Keratinocyte (primary cell): ENCODE results near the gene KLHL3. TPM values are rescaled to one million over a fixed set of nuclear protein-coding genes. Genes with fewer than 3 reads are reported as not detected.

Source experiments
- DNase-seq: peaks from one replicate; pipeline ENCODE4 v3.0.0-alpha.2; 2011; ENCODE audit warnings: low read depth, missing footprints, low spot score
- FAIRE-seq: peaks from 2 replicates; lab custom pipeline; 2011; peaks lifted over from hg19 to GRCh38; lab: Jason Lieb, UNC
- H2AFZ ChIP-seq: 2 replicates; pipeline ENCODE4 v1.6.0; 2012; ENCODE audit warnings: low read length, control low read depth, inconsistent platforms; ENCODE audit not compliant: control insufficient read depth
- H3K27ac ChIP-seq: 2 replicates; pipeline ENCODE4 v1.5.1; 2011; ENCODE audit warnings: low read length; ENCODE audit not compliant: control insufficient read depth, insufficient read depth
- H3K27me3 ChIP-seq: 3 replicates; pipeline ENCODE4 v1.6.0; 2011; ENCODE audit warnings: low read length; ENCODE audit not compliant: control insufficient read depth, insufficient read depth; ENCODE audit errors: extremely low read depth
- H3K36me3 ChIP-seq, 2 experiments: 2 replicates in 1 of 2; 3 replicates in 1 of 2; pipeline ENCODE4 v1.5.1; 2011; ENCODE audit warnings: low read length in 2 of 2, mild to moderate bottlenecking in 1 of 2; ENCODE audit not compliant: control insufficient read depth in 2 of 2, insufficient read depth in 2 of 2; ENCODE audit errors: extremely low read depth in 1 of 2
- H3K4me1 ChIP-seq: 3 replicates; pipeline ENCODE4 v1.5.1; 2011; ENCODE audit warnings: low read length; ENCODE audit not compliant: control insufficient read depth, insufficient read depth; ENCODE audit errors: extremely low read depth
- H3K4me2 ChIP-seq: 3 replicates; pipeline ENCODE4 v1.6.0; 2011; ENCODE audit warnings: low read depth, low read length; ENCODE audit not compliant: control insufficient read depth, insufficient read depth; ENCODE audit errors: extremely low read depth
- H3K4me3 ChIP-seq, 3 experiments: fragments of 200-600 bp in 1 of 3; sonication (generic) in 1 of 3; 2 replicates in 2 of 3; 3 replicates in 1 of 3; pipeline ENCODE4 v1.5.1; 2011 to 2016; ENCODE audit warnings: low read length in 3 of 3, mild to moderate bottlenecking in 3 of 3, control low read depth in 2 of 3, inconsistent platforms in 1 of 3, low read depth in 1 of 3, mixed read lengths in 1 of 3, mixed run types in 1 of 3, moderate library complexity in 1 of 3; ENCODE audit not compliant: control insufficient read depth in 2 of 3, insufficient read depth in 2 of 3; ENCODE audit errors: extremely low read depth in 1 of 3
- H3K79me2 ChIP-seq: 2 replicates; pipeline ENCODE4 v1.6.0; 2012; ENCODE audit warnings: low read length; ENCODE audit not compliant: control insufficient read depth, insufficient read depth
- H3K9ac ChIP-seq: 3 replicates; pipeline ENCODE4 v1.6.0; 2011; ENCODE audit warnings: low read length; ENCODE audit not compliant: control insufficient read depth, insufficient read depth; ENCODE audit errors: extremely low read depth
- H3K9me1 ChIP-seq: 3 replicates; pipeline ENCODE4 v1.6.0; 2011; ENCODE audit warnings: low read length; ENCODE audit not compliant: control insufficient read depth, insufficient read depth; ENCODE audit errors: extremely low read depth
- H3K9me3 ChIP-seq: 2 replicates; pipeline ENCODE4 v1.5.1; 2012; ENCODE audit warnings: low read depth, low read length; ENCODE audit not compliant: control insufficient read depth
- H4K20me1 ChIP-seq: 3 replicates; pipeline ENCODE4 v1.6.0; 2011; ENCODE audit warnings: low read length; ENCODE audit not compliant: control insufficient read depth, insufficient read depth; ENCODE audit errors: extremely low read depth
- EZH2 ChIP-seq: IDR thresholded peaks from one replicate; pipeline ENCODE4 v1.6.1; 2012; ENCODE audit warnings: inconsistent platforms, mild to moderate bottlenecking, low read length, moderate library complexity
- dilution Hi-C: fragments of 300-500 bp; cut with MboI; formaldehyde crosslinking; loops from one replicate; pipeline ENCODE4 v1.7.0; 2020; ENCODE audit warnings: low sequenced_read_pairs; ENCODE audit not compliant: extremely low pct_ligation_motif_present
- polyA plus RNA-seq, 5 experiments: library from polyadenylated mRNA; depleted of rRNA in 3 of 5; stranded (reverse) in 3 of 5; stranded (forward) in 1 of 5; unstranded in 1 of 5; fragments of >200 nt; gene quantifications; 1 replicate in 1 of 5; 2 replicates in 3 of 5; 3 replicates in 1 of 5; pipeline versions ENCODE4 v1.2.1 to v1.2.3, GENCODE V29; 2011 to 2012; ENCODE audit warnings: missing spikeins in 2 of 5, low read depth in 1 of 5, low replicate concordance in 1 of 5
- TF ChIP-seq, protein P1 (sequence below), 3 experiments: IDR thresholded peaks in 1 of 3; conservative IDR thresholded peaks in 1 of 3; optimal IDR thresholded peaks in 1 of 3; 2 replicates in 2 of 3; 3 replicates in 1 of 3; pipeline versions ENCODE3 to v1.5.1; 2011; ENCODE audit warnings: low read length in 3 of 3, mild to moderate bottlenecking in 3 of 3, moderate library complexity in 2 of 3, control low read depth in 1 of 3, inconsistent platforms in 1 of 3; ENCODE audit not compliant: insufficient read depth in 2 of 3; ENCODE audit errors: extremely low read depth in 1 of 3

Gene KLHL3
- polyA plus RNA-seq, 1 donor (not counting 4 experiments of a cell fraction or from before 2014, with no cell fraction given), result 2.5 TPM

DNA sequence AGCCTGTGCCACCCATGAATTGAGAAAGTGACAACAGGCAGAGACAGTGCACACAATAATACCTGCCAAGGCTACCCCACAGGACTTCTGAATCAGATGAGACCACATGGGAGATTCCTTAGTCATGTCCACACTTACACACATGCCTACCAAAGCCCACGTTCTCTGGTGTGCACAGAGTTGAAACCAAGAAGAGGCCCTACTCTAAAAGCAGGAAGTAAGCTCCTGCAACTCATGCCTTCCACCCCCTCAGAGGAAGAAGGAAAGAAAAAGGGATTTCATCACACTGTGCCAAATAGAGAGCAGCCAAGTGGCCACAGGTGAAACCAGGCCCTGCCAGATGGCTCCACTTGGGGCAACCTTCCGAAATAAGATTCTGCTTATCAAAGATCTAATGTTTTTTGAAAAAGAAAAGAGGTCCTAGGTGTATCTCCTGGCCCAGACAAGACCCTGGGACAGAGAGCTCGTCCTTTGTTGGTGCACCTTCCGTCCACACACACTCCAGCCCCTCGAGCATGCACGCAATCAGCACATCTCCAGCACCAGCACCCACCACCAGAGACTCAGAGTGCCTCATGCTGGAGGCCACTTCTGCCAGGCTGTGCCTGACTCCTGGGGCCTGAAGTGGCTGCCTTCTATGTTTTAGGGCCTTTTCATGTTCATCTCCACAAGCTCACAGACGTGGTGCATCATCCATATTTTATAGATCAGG lies 122.2 kb downstream of the KLHL3 start:
- no peaks in the 10 kb centered on the region for H3K27me3 ChIP-seq
- H3K79me2 ChIP-seq, result no peaks in the 10 kb centered on the region
- H2AFZ ChIP-seq, result no peak overlapping the region
- H3K9me1 ChIP-seq, result no peaks in the 10 kb centered on the region
- no peak overlapping the region for H3K4me3 ChIP-seq
- no peak overlapping the region for H3K27ac ChIP-seq
- no peak overlapping the region for H3K9ac ChIP-seq
- no peaks in the 10 kb centered on the region for H3K9me3 ChIP-seq
- H3K36me3 ChIP-seq, result no peaks in the 10 kb centered on the region
- DNase-seq, result no peak
- FAIRE-seq, result no peak
- H3K4me2 ChIP-seq, result no peak overlapping the region
- H4K20me1 ChIP-seq, result no peaks in the 10 kb centered on the region
- TF ChIP-seq, protein P1, sequence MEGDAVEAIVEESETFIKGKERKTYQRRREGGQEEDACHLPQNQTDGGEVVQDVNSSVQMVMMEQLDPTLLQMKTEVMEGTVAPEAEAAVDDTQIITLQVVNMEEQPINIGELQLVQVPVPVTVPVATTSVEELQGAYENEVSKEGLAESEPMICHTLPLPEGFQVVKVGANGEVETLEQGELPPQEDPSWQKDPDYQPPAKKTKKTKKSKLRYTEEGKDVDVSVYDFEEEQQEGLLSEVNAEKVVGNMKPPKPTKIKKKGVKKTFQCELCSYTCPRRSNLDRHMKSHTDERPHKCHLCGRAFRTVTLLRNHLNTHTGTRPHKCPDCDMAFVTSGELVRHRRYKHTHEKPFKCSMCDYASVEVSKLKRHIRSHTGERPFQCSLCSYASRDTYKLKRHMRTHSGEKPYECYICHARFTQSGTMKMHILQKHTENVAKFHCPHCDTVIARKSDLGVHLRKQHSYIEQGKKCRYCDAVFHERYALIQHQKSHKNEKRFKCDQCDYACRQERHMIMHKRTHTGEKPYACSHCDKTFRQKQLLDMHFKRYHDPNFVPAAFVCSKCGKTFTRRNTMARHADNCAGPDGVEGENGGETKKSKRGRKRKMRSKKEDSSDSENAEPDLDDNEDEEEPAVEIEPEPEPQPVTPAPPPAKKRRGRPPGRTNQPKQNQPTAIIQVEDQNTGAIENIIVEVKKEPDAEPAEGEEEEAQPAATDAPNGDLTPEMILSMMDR (optimal IDR thresholded peaks at IDR 0.05 in 1 of 3, IDR thresholded peaks at IDR 0.05 in 1 of 3, conservative IDR thresholded peaks at IDR 0.05 in 1 of 3; ENCODE audit: extremely low read depth in 1 of 3, insufficient read depth in 2 of 3, low read length in 3 of 3), result no peak
- no peak for TF ChIP-seq EZH2
- H3K4me1 ChIP-seq, result no peaks in the 10 kb centered on the region
- dilution Hi-C loops, result no loop called here

- no peaks in the 10 kb centered on the region for H4K20me1 ChIP-seq
- H3K4me3 ChIP-seq, result no peak overlapping the region
- H3K79me2 ChIP-seq, result no peaks in the 10 kb centered on the region
- H3K9ac ChIP-seq, result no peak overlapping the region
- no peaks in the 10 kb centered on the region for H3K4me1 ChIP-seq
- no peak overlapping the region for H2AFZ ChIP-seq
- H3K27ac ChIP-seq, result no peak overlapping the region
- DNase-seq (no peak), FAIRE-seq (no peak)
- H3K4me2 ChIP-seq, result no peak overlapping the region
- H3K9me1 ChIP-seq, result no peaks in the 10 kb centered on the region
- H3K27me3 ChIP-seq, result no peaks in the 10 kb centered on the region
- dilution Hi-C loops, result no loop called here
- H3K9me3 ChIP-seq, result no peaks in the 10 kb centered on the region
- no peaks in the 10 kb centered on the region for H3K36me3 ChIP-seq
- TF ChIP-seq, protein P1 (optimal IDR thresholded peaks at IDR 0.05 in 1 of 3, IDR thresholded peaks at IDR 0.05 in 1 of 3, conservative IDR thresholded peaks at IDR 0.05 in 1 of 3; ENCODE audit: extremely low read depth in 1 of 3, insufficient read depth in 2 of 3, low read length in 3 of 3), result no peak
- TF ChIP-seq EZH2, result no peak
Measured at GRCh38 chr5:137612576-137612975, 123.3 kb downstream of the KLHL3 start.
